Measurements from ENCODE around the gene LGI4. TPM values are rescaled to one million over a fixed set of nuclear protein-coding genes. Genes with fewer than 3 reads are reported as not detected.

Gene LGI4
- total and polyA plus RNA-seq, 11 donors: 2.2 to 15.1 (median 6.0) TPM

DNA sequence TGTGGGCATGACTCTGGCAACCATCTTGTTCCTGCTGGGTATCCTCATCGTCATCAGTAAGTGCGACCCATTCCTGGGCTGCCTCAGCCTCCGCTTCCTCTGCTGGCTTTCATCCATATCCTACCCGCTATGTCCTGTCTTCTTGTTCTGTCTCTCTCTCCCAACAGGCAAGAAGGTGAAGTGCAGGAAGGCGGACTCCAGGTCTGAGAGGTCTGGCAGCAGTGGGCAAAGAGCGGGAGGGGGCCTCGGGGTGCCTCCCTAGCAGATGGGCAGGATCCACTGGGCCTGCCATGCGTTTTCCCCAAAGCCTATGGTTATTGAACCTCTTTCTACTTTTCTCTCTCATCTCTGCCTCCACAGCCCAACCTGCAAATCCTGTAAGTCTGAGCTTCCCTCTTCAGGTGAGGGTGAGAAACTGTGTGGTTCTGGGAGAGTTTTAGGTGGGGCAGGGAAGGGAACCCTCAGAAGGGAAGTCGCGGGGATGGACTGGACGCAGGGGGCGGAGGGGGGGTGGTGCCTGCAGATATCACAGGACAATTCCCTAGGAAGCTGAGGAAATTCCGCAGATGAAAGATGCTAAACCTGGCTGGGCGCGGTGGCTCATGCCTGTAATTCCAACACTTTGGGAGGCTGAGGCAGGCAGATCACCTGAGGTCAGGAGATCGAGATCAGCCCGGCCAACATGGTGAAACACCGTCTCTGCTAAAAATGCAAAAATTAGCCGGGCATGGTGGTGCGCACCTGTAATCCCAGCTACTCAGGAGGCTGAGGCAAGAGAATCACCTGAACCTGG lies 16.6 kb upstream of the LGI4 start:
- Histone ChIP-seq H3K4me1 (peaks cover 0 to 33% (median 18%) of the 10 kb centered on the region in 12 donors), H3K9me3 (no peaks in the 10 kb centered on the region), H3K27ac (no peak overlapping the region), H3K27me3 (peaks cover 0 to 30% (median 4%) of the 10 kb centered on the region in 9 donors), H3K4me3 (no peak overlapping the region), H3K36me3 (no peaks in the 10 kb centered on the region)
- intact Hi-C loops (cut with DNase I): loop anchor here in 1 of 10 donors (5.0 to 10.0 kb wide), 2 partner anchors 93 to 116 kb away; partner anchors contain the start of genes LSR and USF2
- no peak for TF ChIP-seq POLR2A (IDR thresholded peaks at IDR 0.05)
- TF ChIP-seq, protein P1, sequence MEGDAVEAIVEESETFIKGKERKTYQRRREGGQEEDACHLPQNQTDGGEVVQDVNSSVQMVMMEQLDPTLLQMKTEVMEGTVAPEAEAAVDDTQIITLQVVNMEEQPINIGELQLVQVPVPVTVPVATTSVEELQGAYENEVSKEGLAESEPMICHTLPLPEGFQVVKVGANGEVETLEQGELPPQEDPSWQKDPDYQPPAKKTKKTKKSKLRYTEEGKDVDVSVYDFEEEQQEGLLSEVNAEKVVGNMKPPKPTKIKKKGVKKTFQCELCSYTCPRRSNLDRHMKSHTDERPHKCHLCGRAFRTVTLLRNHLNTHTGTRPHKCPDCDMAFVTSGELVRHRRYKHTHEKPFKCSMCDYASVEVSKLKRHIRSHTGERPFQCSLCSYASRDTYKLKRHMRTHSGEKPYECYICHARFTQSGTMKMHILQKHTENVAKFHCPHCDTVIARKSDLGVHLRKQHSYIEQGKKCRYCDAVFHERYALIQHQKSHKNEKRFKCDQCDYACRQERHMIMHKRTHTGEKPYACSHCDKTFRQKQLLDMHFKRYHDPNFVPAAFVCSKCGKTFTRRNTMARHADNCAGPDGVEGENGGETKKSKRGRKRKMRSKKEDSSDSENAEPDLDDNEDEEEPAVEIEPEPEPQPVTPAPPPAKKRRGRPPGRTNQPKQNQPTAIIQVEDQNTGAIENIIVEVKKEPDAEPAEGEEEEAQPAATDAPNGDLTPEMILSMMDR (IDR thresholded peaks at IDR 0.05): no peak
- no peak for DNase-seq
- 79 to 89% (median 83%) methylated on average over 20 of the region's 20 CpGs for WGBS, 4 donors
- no peak for ATAC-seq

DNA sequence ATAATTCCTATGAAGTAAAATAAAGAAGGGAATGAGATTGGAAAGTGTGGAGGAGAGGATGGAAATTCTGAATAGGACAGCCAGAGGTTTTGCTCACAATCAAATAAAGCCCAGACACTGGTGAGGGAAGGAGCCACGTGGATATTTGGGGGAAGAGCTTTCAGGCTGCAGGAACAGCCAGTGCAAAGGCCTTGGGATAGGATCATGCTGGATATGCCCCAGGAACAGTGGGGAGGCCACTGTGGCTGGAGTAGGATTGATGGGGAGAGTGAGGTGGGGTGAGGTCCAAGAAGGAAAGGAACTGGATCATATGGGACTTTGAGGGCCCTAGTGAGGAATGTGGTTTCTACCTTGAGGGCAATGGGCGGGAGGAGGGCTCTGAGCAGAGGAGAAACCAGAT lies 15.6 kb upstream of the LGI4 start:
- ATAC-seq (no peak), DNase-seq (no peak)
- WGBS, 4 donors: 72 to 85% (median 79%) methylated on average over 2 of the region's 2 CpGs
- no peaks in the 10 kb centered on the region for H3K9me3 ChIP-seq
- H3K27ac ChIP-seq: no peak overlapping the region
- intact Hi-C loops (cut with DNase I): loop anchor here in 1 of 10 donors (5.0 to 10.0 kb wide), 2 partner anchors 94 to 117 kb away; partner anchors contain the start of genes LSR and USF2
- peaks cover 0 to 23% (median 14%) of the 10 kb centered on the region in 12 donors for H3K4me1 ChIP-seq
- no peaks in the 10 kb centered on the region for H3K36me3 ChIP-seq
- no peak overlapping the region for H3K4me3 ChIP-seq
- H3K27me3 ChIP-seq: peaks cover 0 to 24% (median 4%) of the 10 kb centered on the region in 9 donors
- TF ChIP-seq, protein P1 (IDR thresholded peaks at IDR 0.05): no peak
- no peak for TF ChIP-seq POLR2A (IDR thresholded peaks at IDR 0.05)

DNA sequence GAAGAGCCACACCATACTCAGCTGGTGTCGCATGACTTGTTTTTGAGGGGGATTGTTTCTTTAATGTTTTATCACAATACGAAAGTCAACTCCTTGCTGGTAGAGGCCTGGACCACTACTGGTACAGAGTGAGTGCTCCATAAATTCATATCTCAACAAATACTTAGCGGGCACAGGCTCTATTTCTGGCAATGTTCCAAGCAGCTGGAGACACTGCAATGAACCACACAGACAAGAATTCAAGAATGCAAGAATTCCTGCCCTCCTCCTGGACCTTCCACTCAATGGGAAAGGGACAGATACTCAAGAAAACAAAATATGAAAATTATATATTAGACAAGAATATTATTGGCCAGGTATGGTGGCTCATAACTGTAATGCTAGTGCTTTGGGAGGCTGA lies 14.6 kb upstream of the LGI4 start:
- TF ChIP-seq, protein P1 (IDR thresholded peaks at IDR 0.05): no peak
- no peak for TF ChIP-seq POLR2A (IDR thresholded peaks at IDR 0.05)
- H3K27me3 ChIP-seq: peaks cover 0 to 14% (median 4%) of the 10 kb centered on the region in 9 donors
- WGBS, 4 donors: 84 to 88% (median 86%) methylated on average over 3 of the region's 3 CpGs
- H3K36me3 ChIP-seq: no peaks in the 10 kb centered on the region
- peaks cover 0 to 24% (median 9%) of the 10 kb centered on the region in 12 donors for H3K4me1 ChIP-seq
- ATAC-seq (no peak), DNase-seq (no peak)
- no peak overlapping the region for H3K4me3 ChIP-seq
- intact Hi-C loops (cut with DNase I): loop anchor here in 1 of 10 donors (10.0 kb wide), 1 partner anchor 115 kb away; the partner anchor contains the start of gene USF2
- no peaks in the 10 kb centered on the region for H3K9me3 ChIP-seq
- H3K27ac ChIP-seq: no peak overlapping the region

DNA sequence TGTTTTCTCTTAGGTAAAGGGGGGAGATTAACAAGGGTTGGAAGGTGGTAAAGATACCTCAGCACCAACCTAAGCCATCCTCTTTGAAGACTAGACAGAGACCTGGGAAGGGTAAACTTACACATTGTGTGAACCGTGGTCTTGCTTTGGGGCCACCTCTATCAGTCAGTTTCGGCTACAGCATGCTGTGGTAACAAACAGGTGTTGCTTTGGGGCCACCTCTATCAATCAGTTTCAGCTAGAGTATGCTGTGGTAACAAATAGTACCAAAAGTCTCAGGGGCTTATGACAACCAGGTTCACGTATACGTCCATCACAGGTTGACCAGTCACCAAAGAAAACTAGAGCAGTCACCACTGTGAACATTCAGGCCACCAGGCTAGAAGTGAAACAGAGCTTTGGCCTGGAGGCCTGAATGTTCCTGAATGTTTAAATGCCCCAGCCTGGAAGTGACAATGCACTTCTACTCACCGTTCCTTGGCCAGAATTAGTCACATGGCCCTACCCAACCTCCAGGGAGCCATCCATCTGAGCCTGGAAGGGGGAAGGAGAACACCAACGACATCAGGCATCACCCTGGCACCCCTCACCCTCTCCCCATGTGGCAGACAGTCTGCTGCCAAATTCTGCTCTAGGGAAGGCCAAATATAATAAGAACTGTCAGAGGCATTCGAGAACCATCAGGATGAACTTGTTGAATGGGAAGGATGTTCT lies 12.0 kb upstream of the LGI4 start:
- no peak for ATAC-seq
- Histone ChIP-seq H3K27me3 (peaks cover 0 to 23% (median 0%) of the 10 kb centered on the region in 9 donors), H3K27ac (no peak overlapping the region)

More for the DNA sequence above, 12.0 kb upstream of the LGI4 start:
- H3K4me3 ChIP-seq: no peak overlapping the region
- H3K9me3 ChIP-seq: no peaks in the 10 kb centered on the region
- H3K36me3 ChIP-seq: peaks cover 0 to 4% (median 0%) of the 10 kb centered on the region in 9 donors
- intact Hi-C loops (cut with DNase I): loop anchor here in 1 of 10 donors (10.0 kb wide), 1 partner anchor 118 kb away; the partner anchor contains the start of gene USF2
- WGBS, 4 donors: 69 to 71% (median 70%) methylated on average over 7 of the region's 7 CpGs
- TF ChIP-seq, protein P1 (IDR thresholded peaks at IDR 0.05): no peak
- TF ChIP-seq POLR2A (IDR thresholded peaks at IDR 0.05): no peak
- H3K4me1 ChIP-seq: peaks cover 0 to 20% (median 8%) of the 10 kb centered on the region in 12 donors
- DNase-seq: no peak
